MM.1S (cell line): ENCODE results near the gene ANKRD65.
"Not testable (repeated sequence)": the region's sequence is repeated elsewhere in the genome, so short reads cannot be mapped to it uniquely, and the experiment has no call there.

Experiments
- DNase-seq: peaks from one replicate; pipeline ENCODE4 v3.0.0-alpha.2; 2015
- H2AFZ ChIP-seq: fragments of 300-600 bp; sonication (generic); 2 replicates; pipeline ENCODE4 v1.6.0; 2016; ENCODE audit warnings: antibody characterized with exemption, low read length
- H3F3A ChIP-seq: fragments of 300-600 bp; sonication (generic); 2 replicates; pipeline ENCODE4 v1.6.1; 2016; ENCODE audit warnings: mild to moderate bottlenecking, antibody characterized with exemption, low read length, moderate library complexity, mixed read lengths; ENCODE audit not compliant: insufficient read depth
- H3K27ac ChIP-seq: fragments of 300-600 bp; sonication (generic); 2 replicates; pipeline ENCODE4 v1.5.1; 2016; ENCODE audit warnings: mild to moderate bottlenecking, low read length
- H3K27me3 ChIP-seq: fragments of 300-600 bp; sonication (generic); replicated peaks from 2 replicates; pipeline ENCODE4 v1.6.0; 2016; ENCODE audit warnings: low read length; ENCODE audit not compliant: insufficient read depth
- H3K36me3 ChIP-seq: fragments of 300-600 bp; sonication (generic); replicated peaks from 2 replicates; pipeline ENCODE4 v1.6.1; 2016; ENCODE audit warnings: mild to moderate bottlenecking, low read length, mixed read lengths; ENCODE audit not compliant: insufficient read depth
- H3K4me1 ChIP-seq: fragments of 300-600 bp; sonication (generic); 2 replicates; pipeline ENCODE4 v1.6.1; 2016; ENCODE audit warnings: low read length, mixed read lengths
- H3K4me2 ChIP-seq: fragments of 300-600 bp; sonication (generic); 2 replicates; pipeline ENCODE4 v1.6.0; 2016; ENCODE audit warnings: low read depth, low read length
- H3K4me3 ChIP-seq: fragments of 300-600 bp; sonication (generic); 2 replicates; pipeline ENCODE4 v1.5.1; 2016; ENCODE audit warnings: low read length, mixed read lengths
- H3K79me2 ChIP-seq: fragments of 300-600 bp; sonication (generic); 2 replicates; pipeline ENCODE4 v1.6.1; 2016; ENCODE audit warnings: mixed run types, low read length, mixed read lengths
- H3K9ac ChIP-seq: fragments of 300-600 bp; sonication (generic); 2 replicates; pipeline ENCODE4 v1.6.1; 2016; ENCODE audit warnings: low read length, mixed read lengths
- H3K9me2 ChIP-seq: fragments of 300-600 bp; sonication (generic); replicated peaks from 2 replicates; pipeline ENCODE4 v1.6.1; 2016; ENCODE audit warnings: mild to moderate bottlenecking, low read length, mixed read lengths; ENCODE audit not compliant: insufficient read depth
- H3K9me3 ChIP-seq: fragments of 300-600 bp; sonication (generic); replicated peaks from 2 replicates; pipeline ENCODE4 v1.6.1; 2016; ENCODE audit warnings: mild to moderate bottlenecking, low read length, mixed read lengths; ENCODE audit not compliant: insufficient read depth
- H4K20me1 ChIP-seq: fragments of 300-600 bp; sonication (generic); 2 replicates; pipeline ENCODE4 v1.6.1; 2016; ENCODE audit warnings: mild to moderate bottlenecking, low read length, moderate library complexity, mixed read lengths; ENCODE audit not compliant: insufficient read depth
- EZH2 ChIP-seq: fragments of 300-600 bp; sonication (generic); optimal IDR thresholded peaks from 2 replicates; pipeline ENCODE3; 2017; ENCODE audit warnings: low read depth, mild to moderate bottlenecking, antibody characterized with exemption, low read length, mixed read lengths
- EZH2phosphoT487 ChIP-seq: fragments of 300-600 bp; sonication (generic); IDR thresholded peaks from 2 replicates; pipeline ENCODE4 v1.6.1; 2018; ENCODE audit warnings: antibody characterized with exemption, low read length
- TF ChIP-seq, protein P1 (sequence below): fragments of 300-600 bp; sonication (generic); IDR thresholded peaks from 2 replicates; pipeline ENCODE4 v1.5.1; 2016; ENCODE audit warnings: antibody characterized with exemption, low read length, mixed read lengths

The ANKRD65 gene

DNA sequence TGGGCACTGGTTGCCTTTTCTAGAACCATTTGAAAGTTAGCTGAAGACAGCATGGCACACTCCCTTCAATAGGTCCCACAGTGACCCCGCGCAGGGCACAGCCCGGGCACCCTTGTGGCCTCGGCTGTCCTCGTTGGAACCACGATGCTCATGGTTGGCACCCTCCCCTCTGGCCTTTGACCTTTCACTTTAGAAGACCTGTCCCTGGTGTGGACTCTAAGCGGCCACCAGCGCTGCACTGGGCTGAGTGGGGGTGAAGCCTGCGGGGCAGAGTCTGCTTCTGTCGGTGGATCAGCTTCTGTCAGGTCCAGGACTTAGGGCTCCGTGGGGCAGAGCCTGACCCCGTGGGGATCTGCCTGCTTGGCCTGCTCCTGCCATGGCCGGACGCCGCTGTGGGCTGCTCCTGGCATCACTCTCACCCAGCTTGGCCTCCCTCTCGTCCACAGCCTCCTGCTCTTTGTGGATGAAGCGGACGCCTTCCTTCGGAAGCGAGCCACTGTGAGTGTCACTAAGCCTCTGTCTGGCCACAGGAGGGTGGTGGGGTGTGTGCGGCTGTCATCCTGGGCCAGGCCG, 35.7 kb upstream of the ANKRD65 start:
- H3K9me2 ChIP-seq, H3K4me3 ChIP-seq, H3K36me3 ChIP-seq, H3K9ac ChIP-seq, H3K4me1 ChIP-seq, DNase-seq, H3K4me2 ChIP-seq, H4K20me1 ChIP-seq, H3K79me2 ChIP-seq, H3F3A ChIP-seq, H3K27ac ChIP-seq, H2AFZ ChIP-seq, H3K9me3 ChIP-seq: not testable (repeated sequence)
- peaks cover 43% of the 10 kb centered on the region for H3K27me3 ChIP-seq

DNA sequence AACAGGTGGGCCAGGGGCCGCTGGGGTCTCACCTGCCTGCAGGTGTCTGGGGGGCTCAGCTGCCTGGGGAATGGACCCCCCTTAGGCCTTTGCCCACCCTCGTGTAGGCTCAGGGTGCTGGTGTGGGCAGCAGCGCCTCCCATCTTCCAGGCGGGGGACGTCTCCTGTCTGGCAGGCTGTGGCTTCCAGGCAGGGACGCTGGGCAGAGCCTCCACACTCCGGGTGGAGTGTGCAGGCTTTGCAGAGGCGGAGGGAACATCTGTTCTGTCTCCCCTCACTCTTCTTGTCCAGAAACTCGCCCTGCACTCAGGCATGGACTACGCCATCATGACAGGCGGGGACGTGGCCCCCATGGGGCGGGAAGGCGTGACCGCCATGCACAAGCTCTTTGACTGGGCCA, 34.9 kb upstream of the ANKRD65 start:
- H3K79me2 ChIP-seq, H3K9ac ChIP-seq, H3K9me2 ChIP-seq, H3K4me3 ChIP-seq, H3K36me3 ChIP-seq, H3K9me3 ChIP-seq, H3K27ac ChIP-seq, H4K20me1 ChIP-seq, H3F3A ChIP-seq, H3K4me2 ChIP-seq, H2AFZ ChIP-seq, DNase-seq, H3K4me1 ChIP-seq: not testable (repeated sequence)
- H3K27me3 ChIP-seq, result peaks cover 47% of the 10 kb centered on the region

DNA sequence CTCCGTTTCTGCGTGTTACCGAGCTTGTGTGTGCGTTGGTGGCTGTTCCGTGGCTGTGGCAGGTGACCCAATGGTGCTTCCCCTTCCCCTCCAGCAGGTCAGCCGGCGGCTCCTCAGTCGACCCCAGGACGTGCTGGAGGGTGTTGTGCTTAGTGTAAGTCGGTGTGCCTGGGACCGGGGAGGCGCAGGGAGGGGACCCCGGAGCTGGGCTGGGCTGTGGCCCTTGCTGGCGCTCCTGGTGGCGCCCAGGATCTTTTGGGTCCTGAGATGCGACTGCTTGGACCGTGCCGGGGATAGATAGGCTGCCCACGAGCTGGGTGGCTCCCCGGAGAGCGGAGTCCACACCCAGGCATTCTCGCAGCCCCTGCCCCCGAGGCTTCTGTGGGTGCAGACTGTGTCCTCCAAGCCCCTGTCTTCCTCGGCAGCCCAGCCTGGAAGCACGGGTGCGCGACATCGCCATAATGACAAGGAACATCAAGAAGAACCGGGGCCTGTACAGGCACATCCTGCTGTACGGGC, 34.3 kb upstream of the ANKRD65 start:
- H4K20me1 ChIP-seq, result no peaks in the 10 kb centered on the region
- no peaks in the 10 kb centered on the region for H3F3A ChIP-seq
- no peak overlapping the region for H3K27ac ChIP-seq
- no peaks in the 10 kb centered on the region for H3K9me3 ChIP-seq
- no peak for DNase-seq
- H3K27me3 ChIP-seq, result peaks cover 47% of the 10 kb centered on the region
- H3K36me3 ChIP-seq, result no peaks in the 10 kb centered on the region
- no peak overlapping the region for H3K9ac ChIP-seq
- no peak overlapping the region for H3K4me3 ChIP-seq
- no peak overlapping the region for H2AFZ ChIP-seq
- TF ChIP-seq EZH2 (no peak), EZH2phosphoT487 (no peak)
- TF ChIP-seq, protein P1, sequence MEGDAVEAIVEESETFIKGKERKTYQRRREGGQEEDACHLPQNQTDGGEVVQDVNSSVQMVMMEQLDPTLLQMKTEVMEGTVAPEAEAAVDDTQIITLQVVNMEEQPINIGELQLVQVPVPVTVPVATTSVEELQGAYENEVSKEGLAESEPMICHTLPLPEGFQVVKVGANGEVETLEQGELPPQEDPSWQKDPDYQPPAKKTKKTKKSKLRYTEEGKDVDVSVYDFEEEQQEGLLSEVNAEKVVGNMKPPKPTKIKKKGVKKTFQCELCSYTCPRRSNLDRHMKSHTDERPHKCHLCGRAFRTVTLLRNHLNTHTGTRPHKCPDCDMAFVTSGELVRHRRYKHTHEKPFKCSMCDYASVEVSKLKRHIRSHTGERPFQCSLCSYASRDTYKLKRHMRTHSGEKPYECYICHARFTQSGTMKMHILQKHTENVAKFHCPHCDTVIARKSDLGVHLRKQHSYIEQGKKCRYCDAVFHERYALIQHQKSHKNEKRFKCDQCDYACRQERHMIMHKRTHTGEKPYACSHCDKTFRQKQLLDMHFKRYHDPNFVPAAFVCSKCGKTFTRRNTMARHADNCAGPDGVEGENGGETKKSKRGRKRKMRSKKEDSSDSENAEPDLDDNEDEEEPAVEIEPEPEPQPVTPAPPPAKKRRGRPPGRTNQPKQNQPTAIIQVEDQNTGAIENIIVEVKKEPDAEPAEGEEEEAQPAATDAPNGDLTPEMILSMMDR, result no peak
- no peak overlapping the region for H3K4me2 ChIP-seq
- H3K79me2 ChIP-seq, result no peaks in the 10 kb centered on the region
- no peaks in the 10 kb centered on the region for H3K9me2 ChIP-seq
- no peaks in the 10 kb centered on the region for H3K4me1 ChIP-seq

DNA sequence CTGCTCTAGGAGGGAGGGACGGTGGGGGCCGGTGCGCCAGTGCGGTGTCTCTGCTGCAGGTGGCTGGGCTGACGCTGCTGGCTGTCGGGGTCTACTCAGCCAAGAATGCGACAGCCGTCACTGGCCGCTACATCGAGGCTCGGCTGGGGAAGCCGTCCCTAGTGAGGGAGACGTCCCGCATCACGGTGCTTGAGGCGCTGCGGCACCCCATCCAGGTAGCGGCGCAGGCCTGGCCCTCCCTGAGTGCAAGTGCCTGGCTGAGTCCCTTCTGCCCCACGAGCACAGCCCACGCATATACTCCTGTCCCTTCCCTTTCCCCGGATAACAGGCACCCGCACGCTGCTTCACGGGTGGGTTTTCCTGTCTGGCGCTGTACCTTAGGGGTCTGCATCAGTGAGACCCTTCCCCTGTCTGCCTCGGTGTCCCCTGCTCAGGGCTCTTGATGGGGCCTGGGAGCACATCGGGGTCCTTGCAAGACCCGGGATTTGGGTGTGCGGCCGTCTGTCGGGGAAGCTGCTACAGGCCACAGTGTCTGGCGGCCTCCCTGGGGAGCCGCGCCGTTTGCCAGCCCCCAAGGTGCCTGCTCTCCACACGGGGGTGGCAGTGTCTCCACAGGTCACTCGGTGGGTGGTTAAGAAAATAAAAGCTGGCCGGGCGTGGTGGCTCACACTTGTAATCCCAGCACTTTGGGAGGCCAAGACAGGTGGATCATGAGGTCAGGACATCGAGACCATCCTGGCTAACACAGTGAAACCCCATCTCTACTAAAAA, 33.4 kb upstream of the ANKRD65 start:
- not testable (repeated sequence) for H3K4me2 ChIP-seq, H3K27ac ChIP-seq, H3K79me2 ChIP-seq, H3F3A ChIP-seq, H3K36me3 ChIP-seq, H4K20me1 ChIP-seq, DNase-seq, H3K9ac ChIP-seq, H3K9me3 ChIP-seq, H2AFZ ChIP-seq, H3K9me2 ChIP-seq, H3K4me3 ChIP-seq, H3K4me1 ChIP-seq
- H3K27me3 ChIP-seq, result peaks cover 54% of the 10 kb centered on the region
